H1 (cell line): Measurements from ENCODE around the gene TRAPPC2. TPM values are rescaled to one million over a fixed set of nuclear protein-coding genes. Genes with fewer than 3 reads are reported as not detected.

Experiments
- CTCF ChIA-PET: fragments of 300-600 bp; sonication (Branson Sonifier 250); formaldehyde crosslinking; loops from one replicate; lab custom pipeline; 2021; ENCODE audit not compliant: partially characterized antibody; lab: Charles Lee
- POLR2A ChIA-PET: fragments of 300-600 bp; sonication (Branson Sonifier 250); formaldehyde crosslinking; loops from one replicate; lab custom pipeline; 2021; ENCODE audit warnings: inconsistent platforms; ENCODE audit not compliant: partially characterized antibody; lab: Charles Lee
- DNase-seq, 2 experiments: peaks; one replicate each; pipeline versions ENCODE4 v3.0.0 to v3.0.0-alpha.2; 2010 to 2022; ENCODE audit warnings: low spot score in 2 of 2, low read depth in 1 of 2, mixed read lengths in 1 of 2
- FAIRE-seq: peaks from 2 replicates; lab custom pipeline; 2011; peaks lifted over from hg19 to GRCh38; lab: Jason Lieb, UNC
- H2AFZ ChIP-seq: 2 replicates; pipeline ENCODE4 v1.8.1; 2012; ENCODE audit warnings: low read length, inconsistent platforms
- H2AK5ac ChIP-seq: 2 replicates; pipeline ENCODE4 v1.6.1; 2013; ENCODE audit warnings: low read depth, low read length
- H2BK120ac ChIP-seq: replicated peaks from 2 replicates; pipeline ENCODE3; 2013; ENCODE audit warnings: low read depth, low read length, inconsistent platforms
- H2BK12ac ChIP-seq: 2 replicates; pipeline ENCODE4 v1.6.1; 2013; ENCODE audit warnings: low read depth, low read length
- H2BK15ac ChIP-seq: 2 replicates; pipeline ENCODE4 v1.6.1; 2013; ENCODE audit warnings: low read length
- H2BK20ac ChIP-seq: 2 replicates; pipeline ENCODE4 v1.6.1; 2013; ENCODE audit warnings: low read length
- H2BK5ac ChIP-seq: 2 replicates; pipeline ENCODE4 v1.6.1; 2013; ENCODE audit warnings: low read depth, low read length
- H3K14ac ChIP-seq: 2 replicates; pipeline ENCODE4 v1.6.1; 2013; ENCODE audit warnings: inconsistent platforms; ENCODE audit not compliant: insufficient read length
- H3K18ac ChIP-seq: 2 replicates; pipeline ENCODE4 v1.6.1; 2013; ENCODE audit warnings: low read length; ENCODE audit errors: extremely low read depth
- H3K23ac ChIP-seq: 2 replicates; pipeline ENCODE4 v1.6.1; 2013; ENCODE audit warnings: inconsistent platforms; ENCODE audit not compliant: insufficient read length
- H3K23me2 ChIP-seq: 2 replicates; pipeline ENCODE4 v1.6.1; 2013; ENCODE audit warnings: low read depth, low read length
- H3K27ac ChIP-seq: 2 replicates; pipeline ENCODE4 v1.6.1; 2011; ENCODE audit warnings: low read depth, low read length, inconsistent platforms
- H3K27me3 ChIP-seq, 4 experiments: replicated peaks in 1 of 4; 1 replicate in 1 of 4; 2 replicates in 3 of 4; pipeline versions ENCODE4 v1.6.1 to v1.8.1; 2011 to 2013; ENCODE audit warnings: low read length in 3 of 4, mild to moderate bottlenecking in 3 of 4, inconsistent platforms in 2 of 4, mixed read lengths in 2 of 4, moderate library complexity in 1 of 4; ENCODE audit not compliant: control insufficient read depth in 3 of 4, insufficient read depth in 3 of 4; ENCODE audit errors: extremely low read depth in 1 of 4
- H3K36me3 ChIP-seq, 4 experiments: 2 replicates each; pipeline versions ENCODE4 v1.6.1 to v1.8.1; 2011 to 2013; ENCODE audit warnings: mild to moderate bottlenecking in 4 of 4, low read length in 3 of 4, moderate library complexity in 2 of 4, control low read depth in 1 of 4, inconsistent platforms in 1 of 4; ENCODE audit not compliant: insufficient read depth in 4 of 4, control insufficient read depth in 2 of 4
- H3K4ac ChIP-seq: replicated peaks from 2 replicates; pipeline ENCODE3; 2013; ENCODE audit warnings: low read length, low read depth, mixed read lengths, inconsistent platforms; ENCODE audit not compliant: insufficient read length
- H3K4me1 ChIP-seq, 4 experiments: replicated peaks in 1 of 4; 1 replicate in 1 of 4; 2 replicates in 3 of 4; pipeline versions ENCODE4 v1.6.1 to v1.8.1; 2011 to 2013; ENCODE audit warnings: low read length in 3 of 4, inconsistent platforms in 2 of 4, mixed read lengths in 1 of 4; ENCODE audit not compliant: insufficient read depth in 4 of 4, control insufficient read depth in 3 of 4
- H3K4me2 ChIP-seq, 2 experiments: 2 replicates each; pipeline versions ENCODE4 v1.6.1 to v1.8.1; 2011 to 2013; ENCODE audit warnings: low read depth in 2 of 2, low read length in 2 of 2, control low read depth in 1 of 2, inconsistent platforms in 1 of 2, mild to moderate bottlenecking in 1 of 2; ENCODE audit not compliant: insufficient read depth in 1 of 2
- H3K4me3 ChIP-seq, 4 experiments: fragments of 200-600, 300-600 bp in 1 of 4; sonication (generic), shearing (Covaris generic), sonication (Bioruptor Twin) in 1 of 4; 2 replicates each; pipeline versions ENCODE4 v1.5.1 to v1.8.1; 2011 to 2016; ENCODE audit warnings: low read length in 4 of 4, low read depth in 3 of 4, control low read depth in 2 of 4, inconsistent platforms in 2 of 4, mild to moderate bottlenecking in 2 of 4, mixed read lengths in 1 of 4, moderate library complexity in 1 of 4; ENCODE audit not compliant: insufficient read depth in 2 of 4; ENCODE audit errors: extremely low read depth in 1 of 4
- H3K56ac ChIP-seq: replicated peaks from 2 replicates; pipeline ENCODE3; 2013; ENCODE audit warnings: low read depth, mild to moderate bottlenecking, mixed read lengths, low read length, inconsistent platforms; ENCODE audit not compliant: insufficient read length
- H3K79me1 ChIP-seq: 2 replicates; pipeline ENCODE4 v1.6.1; 2013; ENCODE audit warnings: low read depth, low read length, control low read depth
- H3K79me2 ChIP-seq, 2 experiments: 2 replicates each; pipeline versions ENCODE4 v1.6.1 to v1.8.1; 2012 to 2013; ENCODE audit warnings: low read length in 2 of 2, mild to moderate bottlenecking in 2 of 2, inconsistent platforms in 1 of 2; ENCODE audit not compliant: insufficient read depth in 2 of 2, control insufficient read depth in 1 of 2
- H3K9ac ChIP-seq, 4 experiments: replicated peaks in 1 of 4; 1 replicate in 1 of 4; 2 replicates in 3 of 4; pipeline versions ENCODE4 v1.6.1 to v1.8.1; 2011 to 2013; ENCODE audit warnings: low read depth in 3 of 4, low read length in 3 of 4, control low read depth in 2 of 4, mild to moderate bottlenecking in 2 of 4, moderate library complexity in 2 of 4, inconsistent platforms in 1 of 4; ENCODE audit errors: extremely low read depth in 1 of 4
- H3K9me3 ChIP-seq, 2 experiments: 2 replicates each; pipeline versions ENCODE4 v1.6.1 to v1.8.1; 2012 to 2013; ENCODE audit warnings: mild to moderate bottlenecking in 2 of 2, moderate library complexity in 2 of 2, control low read depth in 1 of 2, inconsistent platforms in 1 of 2, low read depth in 1 of 2, low read length in 1 of 2, mixed read lengths in 1 of 2; ENCODE audit not compliant: insufficient read depth in 2 of 2
- H4K20me1 ChIP-seq, 2 experiments: replicated peaks in 1 of 2; 2 replicates each; pipeline versions ENCODE3 to v1.8.1; 2011 to 2013; ENCODE audit warnings: inconsistent platforms in 2 of 2, low read length in 2 of 2, mild to moderate bottlenecking in 1 of 2; ENCODE audit not compliant: insufficient read depth in 2 of 2, control insufficient read depth in 1 of 2
- H4K5ac ChIP-seq: 2 replicates; pipeline ENCODE4 v1.6.1; 2013; ENCODE audit warnings: low read length, low read depth, mixed read lengths, inconsistent platforms; ENCODE audit not compliant: insufficient read length
- H4K8ac ChIP-seq: 2 replicates; pipeline ENCODE4 v1.8.0; 2013; ENCODE audit warnings: mild to moderate bottlenecking, moderate library complexity, low read length, inconsistent platforms; ENCODE audit not compliant: insufficient read depth; ENCODE audit errors: extremely low read depth
- H4K91ac ChIP-seq: replicated peaks from 2 replicates; pipeline ENCODE3; 2013; ENCODE audit warnings: low read length, mixed read lengths, inconsistent platforms; ENCODE audit not compliant: insufficient read length
- CBX5 ChIP-seq: fragments of 300-800, 300-1000 bp; sonication (generic); IDR thresholded peaks from 2 replicates; pipeline ENCODE4 v1.7.1; 2016; ENCODE audit warnings: antibody characterized with exemption, low read length, low read depth
- CEBPB ChIP-seq: IDR thresholded peaks from 2 replicates; pipeline ENCODE4 v1.6.1; 2012; ENCODE audit warnings: low read depth, low read length
- WGBS, 2 experiments: shearing (Covaris generic) in 1 of 2; methylation state at CpG; one replicate each; pipeline versions ENCODE4 v1.1.6 to v1.1.7; 2013 to 2015; ENCODE audit warnings: low lambda C conversion rate in 2 of 2, mixed read lengths in 2 of 2, inconsistent platforms in 1 of 2, low coverage in 1 of 2, missing lambda C conversion rate in 1 of 2; ENCODE audit not compliant: insufficient replicate concordance in 2 of 2, insufficient coverage in 1 of 2, insufficient read length in 1 of 2; ENCODE audit errors: extremely low coverage in 1 of 2, missing lambda C conversion rate in 1 of 2; 5-methylcytosine and 5-hydroxymethylcytosine counted together
- polyA plus RNA-seq, 7 experiments: library from polyadenylated mRNA; depleted of rRNA in 3 of 7; stranded (reverse) in 5 of 7; unstranded in 2 of 7; fragments of >200 nt in 5 of 7; fragments of 200-250 nt in 2 of 7; gene quantifications; 1 replicate in 5 of 7; 2 replicates in 1 of 7; 4 replicates in 1 of 7; pipeline versions ENCODE4 v1.2.1 to v1.2.3, GENCODE V29; 2011 to 2013; ENCODE audit warnings: missing spikeins in 2 of 7, mixed read lengths in 2 of 7
- total RNA-seq: library from RNA; stranded (reverse); fragmentation: NEBNext Ultra II Directional; extraction: Animal tissue kit (Norgen Biotek cat#: 25700); gene quantifications from 2 replicates; pipeline ENCODE4 v1.2.1, GENCODE V29; 2021

TRAPPC2 gene
- total and polyA plus RNA-seq, 2 of the 8 experiments (the other 6 are each of a cell fraction or from before 2014, with no cell fraction given): 6.7 to 10.8 TPM

DNA sequence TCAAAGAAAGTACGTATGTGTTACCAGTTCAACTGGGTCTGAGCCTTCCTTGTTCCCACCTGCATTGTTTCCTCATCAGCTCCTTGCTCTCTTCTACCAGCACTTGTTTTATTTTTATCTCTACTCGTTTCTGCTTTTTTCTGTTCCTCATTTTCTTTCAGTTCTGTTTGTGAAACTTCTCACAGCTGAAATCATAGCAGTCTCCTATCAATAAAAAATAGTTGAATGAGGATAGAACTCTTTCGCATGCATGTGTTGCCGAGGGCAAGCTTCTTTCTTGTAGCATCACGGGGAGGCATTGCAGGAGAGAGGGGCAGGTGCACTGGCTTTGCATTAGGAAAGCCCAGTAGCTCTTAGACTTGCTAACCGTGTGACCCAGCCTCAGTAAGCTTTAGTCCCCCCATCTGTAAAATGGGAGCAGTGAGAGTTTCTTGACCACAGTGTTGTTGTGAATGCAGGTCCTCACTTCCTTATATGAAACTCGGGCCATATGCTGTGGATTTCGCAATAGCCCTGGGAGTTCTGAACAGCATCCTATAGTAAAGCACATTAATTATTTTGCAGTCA lies 24.8 kb upstream of the TRAPPC2 start:
- peak; percentile 76; the same call in 1 of the 2 replicates for TF ChIP-seq CEBPB
- no peak for TF ChIP-seq CBX5
- no peak overlapping the region for H2BK20ac ChIP-seq
- H3K23ac ChIP-seq: no peak overlapping the region
- no peaks in the 10 kb centered on the region for H4K20me1 ChIP-seq
- no peak overlapping the region for H3K27ac ChIP-seq
- H3K4me2 ChIP-seq: no peak overlapping the region
- peaks cover 0 to 59% (median 12%) of the 10 kb centered on the region in 4 experiments; a peak in 7 of 8 replicates for H3K36me3 ChIP-seq
- H3K56ac ChIP-seq: no peak overlapping the region
- H3K4ac ChIP-seq: no peak overlapping the region
- no peaks in the 10 kb centered on the region for H3K23me2 ChIP-seq
- no peak overlapping the region for H4K8ac ChIP-seq
- CTCF ChIA-PET: interaction anchor here (1.5 kb wide), 1 partner anchor 14 kb away, joined by 3 read pairs; no protein-coding TSS in a partner anchor
- peaks cover 0 to 18% (median 6%) of the 10 kb centered on the region in 4 experiments; a peak in 4 of 7 replicates for H3K4me1 ChIP-seq
- H3K79me2 ChIP-seq: no peaks in the 10 kb centered on the region
- H2BK120ac ChIP-seq: no peak overlapping the region
- DNase-seq (no peak), FAIRE-seq (no peak)
- H4K91ac ChIP-seq: no peak overlapping the region
- no peak overlapping the region for H4K5ac ChIP-seq
- no peak overlapping the region for H3K9ac ChIP-seq
- H2BK15ac ChIP-seq: no peak overlapping the region
- no peaks in the 10 kb centered on the region for H3K79me1 ChIP-seq
- H2AK5ac ChIP-seq: no peak overlapping the region
- H3K27me3 ChIP-seq: no peaks in the 10 kb centered on the region
- no peak overlapping the region for H2BK12ac ChIP-seq
- 90% methylated on average over 6 of the region's 8 CpGs; no CpG with 5 or more reads in 1 of the 2 experiments for WGBS, 2 experiments
- no peak overlapping the region for H3K4me3 ChIP-seq
- no peak overlapping the region for H3K18ac ChIP-seq
- no peak overlapping the region for H2AFZ ChIP-seq
- POLR2A ChIA-PET: interaction anchor here (0.6 to 1.2 kb wide), 3 partner anchors 15 to 252 kb away, joined by 3 to 6 read pairs (median 5); partner anchors contain the start of genes OFD1 and TRAPPC2
- H3K9me3 ChIP-seq: no peaks in the 10 kb centered on the region
- H2BK5ac ChIP-seq: no peak overlapping the region
- no peak overlapping the region for H3K14ac ChIP-seq
